HG03175 (cell line): ENCODE measurements around the gene FKBP11.
"Not testable (repeated sequence)": the region's sequence is repeated elsewhere in the genome, so short reads cannot be mapped to it uniquely, and the experiment has no call there.

ENCODE experiments used
- ATAC-seq: cut with Tn5 transposase; IDR thresholded peaks from one replicate; pipeline ENCODE4 v1.9.1; 2021; ENCODE audit warnings: mild to moderate bottlenecking, moderate library complexity; ENCODE audit not compliant: unreplicated experiment

The FKBP11 gene

GRCh38 chr12:48917857-48918537 is 7.3 kb downstream of the FKBP11 start:
- ATAC-seq, result no peak

- ATAC-seq, result no peak
Measured at GRCh38 chr12:48910196-48910595, 15.1 kb downstream of the FKBP11 start.

- ATAC-seq, result not testable (repeated sequence)
Measured at GRCh38 chr12:48909698-48910097, 15.6 kb downstream of the FKBP11 start.

GRCh38 chr12:48907245-48907644 is 18.0 kb downstream of the FKBP11 start:
- no peak for ATAC-seq

- peak; percentile 78 for ATAC-seq
Measured at GRCh38 chr12:48903982-48904411, 21.3 kb downstream of the FKBP11 start.

GRCh38 chr12:48903363-48903981 is 21.8 kb downstream of the FKBP11 start:
- no peak for ATAC-seq

GRCh38 chr12:48901278-48901677 is 24.0 kb downstream of the FKBP11 start:
- ATAC-seq, result peak; percentile 54

- no peak for ATAC-seq
Measured at GRCh38 chr12:48899651-48900050, 25.6 kb downstream of the FKBP11 start.

- ATAC-seq, result no peak
Measured at GRCh38 chr12:48894271-48894670, 31.0 kb downstream of the FKBP11 start.

- peak; percentile 82 for ATAC-seq
Measured at GRCh38 chr12:48890657-48891418, 34.5 kb downstream of the FKBP11 start.

- ATAC-seq, result no peak
Measured at GRCh38 chr12:48889679-48890078, 35.6 kb downstream of the FKBP11 start.

- no peak for ATAC-seq
Measured at GRCh38 chr12:48883305-48884161, 41.8 kb downstream of the FKBP11 start.

- no peak for ATAC-seq
Measured at GRCh38 chr12:48882972-48883304, 42.4 kb downstream of the FKBP11 start.

- ATAC-seq, result no peak
Measured at GRCh38 chr12:48882315-48882687, 43.0 kb downstream of the FKBP11 start.

- no peak for ATAC-seq
Measured at GRCh38 chr12:48881686-48882314, 43.5 kb downstream of the FKBP11 start.

- no peak for ATAC-seq
Measured at GRCh38 chr12:48880647-48881046, 44.6 kb downstream of the FKBP11 start.

GRCh38 chr12:48878548-48878947 is 46.7 kb downstream of the FKBP11 start:
- ATAC-seq, result no peak

GRCh38 chr12:48875944-48876515 is 49.3 kb downstream of the FKBP11 start:
- no peak for ATAC-seq

GRCh38 chr12:48873534-48873933 is 51.8 kb downstream of the FKBP11 start:
- ATAC-seq, result not testable (repeated sequence)

- ATAC-seq, result no peak
Measured at GRCh38 chr12:48873096-48873495, 52.2 kb downstream of the FKBP11 start.
